Mucosa of stomach (tissue), 1 donor: ENCODE data around the gene NUP58.

ENCODE experiments used
- H3K27me3 ChIP-seq: one replicate; pipeline ENCODE4 v1.7.0; 2013; ENCODE audit warnings: mild to moderate bottlenecking, low read length; ENCODE audit not compliant: control insufficient read depth, insufficient read depth
- H3K36me3 ChIP-seq: one replicate; pipeline ENCODE4 v1.7.0; 2013; ENCODE audit warnings: low read length; ENCODE audit not compliant: control insufficient read depth, insufficient read depth
- H3K4me1 ChIP-seq: one replicate; pipeline ENCODE4 v1.7.0; 2013; ENCODE audit warnings: mild to moderate bottlenecking, low read length; ENCODE audit not compliant: control insufficient read depth, insufficient read depth
- H3K4me3 ChIP-seq: one replicate; pipeline ENCODE4 v1.7.0; 2013; ENCODE audit warnings: low read length
- H3K9ac ChIP-seq: one replicate; pipeline ENCODE4 v1.7.0; 2013; ENCODE audit warnings: mild to moderate bottlenecking, low read length, moderate library complexity
- H3K9me3 ChIP-seq: one replicate; pipeline ENCODE4 v1.7.0; 2013; ENCODE audit warnings: mild to moderate bottlenecking, low read length, moderate library complexity; ENCODE audit not compliant: control insufficient read depth
- donor health status: Pancreatic carcinoma.

The NUP58 gene

GRCh38 chr13:25384758-25385410 lies 83.5 kb downstream of the NUP58 start:
- no peaks in the 10 kb centered on the region for H3K36me3 ChIP-seq

GRCh38 chr13:25391932-25392331 lies 90.5 kb downstream of the NUP58 start:
- no peaks in the 10 kb centered on the region for H3K27me3 ChIP-seq

More at GRCh38 chr13:25384758-25385410, 83.5 kb downstream of the NUP58 start:
- Histone ChIP-seq H3K4me1 (no peaks in the 10 kb centered on the region), H3K4me3 (no peak overlapping the region), H3K9me3 (no peaks in the 10 kb centered on the region), H3K27me3 (peaks cover 3% of the 10 kb centered on the region), H3K9ac (no peak overlapping the region)

More at GRCh38 chr13:25391932-25392331, 90.5 kb downstream of the NUP58 start:
- Histone ChIP-seq H3K4me3 (no peak overlapping the region), H3K36me3 (no peaks in the 10 kb centered on the region), H3K9me3 (no peaks in the 10 kb centered on the region), H3K9ac (no peak overlapping the region), H3K4me1 (no peaks in the 10 kb centered on the region)
